ENCODE data around the gene LRGUK. TPM values are rescaled to one million over a fixed set of nuclear protein-coding genes. Genes with fewer than 3 reads are reported as not detected.
A peak's percentile ranks its signal among the peaks of the same experiment; 100 is the strongest.

Gene LRGUK
- total RNA-seq, 1 experiment from 2014 or later = 0.49 TPM

DNA sequence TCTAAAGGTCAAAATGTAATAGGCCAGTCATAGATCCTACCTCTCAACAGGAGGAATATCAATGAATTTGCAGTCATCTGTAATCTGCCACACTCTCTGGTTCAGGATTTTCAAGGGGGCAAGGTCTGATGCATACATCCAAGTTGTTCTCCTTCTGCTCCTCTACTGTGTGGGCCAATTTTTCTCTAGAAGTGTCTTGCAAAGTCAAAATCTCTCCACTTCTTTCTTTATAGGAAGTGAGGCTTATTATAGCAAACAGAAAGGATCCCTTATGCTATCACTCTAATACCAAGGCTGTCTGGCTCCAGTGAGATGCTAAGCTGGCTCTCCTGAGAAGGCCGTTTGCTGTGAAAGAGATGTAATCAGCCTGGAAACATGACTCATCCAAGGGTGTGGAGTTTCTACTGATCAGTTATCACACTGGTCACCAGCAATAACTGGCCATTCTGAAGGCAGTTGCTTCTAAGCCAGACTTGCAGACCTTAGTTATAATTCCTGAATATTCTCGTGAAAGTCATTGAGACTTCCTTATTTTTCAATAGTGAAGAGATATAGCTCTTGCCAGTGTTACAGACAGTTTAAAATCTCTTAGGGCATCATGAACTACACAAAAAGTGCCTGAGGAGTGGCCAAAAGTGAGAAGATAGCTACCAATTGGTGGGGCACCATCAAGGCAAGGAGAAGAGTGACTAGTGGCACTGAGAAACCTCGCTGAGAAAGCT, 43.2 kb upstream of the LRGUK start:
- peaks cover 0 to 6% of the 10 kb centered on the region in 2 experiments; a peak in 1 of 4 replicates for H3K4me1 ChIP-seq (ENCODE audit: control insufficient read depth in 1 of 2, insufficient read depth in 2 of 2, low read length in 2 of 2)
- no peak overlapping the region for H3K27ac ChIP-seq (ENCODE audit: low read depth, low read length)
- H3K36me3 ChIP-seq (ENCODE audit: control insufficient read depth in 1 of 2, insufficient read depth in 2 of 2, low read length in 2 of 2) = no peaks in the 10 kb centered on the region
- H3K4me2 ChIP-seq (ENCODE audit: low read length) = 0 out of 2 replicates have a peak overlapping the region, but pooled peaks have one; percentile 12
- no peaks in the 10 kb centered on the region for H3K27me3 ChIP-seq (ENCODE audit: insufficient read depth, low read length)
- no peak overlapping the region for H2AFZ ChIP-seq (ENCODE audit: low read depth, low read length, poor library complexity, severe bottlenecking)
- ATAC-seq (no peak), DNase-seq (ENCODE audit: low read depth, low spot score) (no peak)
- H3K79me2 ChIP-seq (ENCODE audit: insufficient read depth, low read length) = no peaks in the 10 kb centered on the region
- peaks cover 0 to 4% of the 10 kb centered on the region in 2 experiments; a peak in 2 of 4 replicates for H3K9me3 ChIP-seq (ENCODE audit: control insufficient read depth in 1 of 2, insufficient read depth in 1 of 2, low read depth in 1 of 2, low read length in 2 of 2)
- BruUV-seq (replicated peaks) = no TSS peak
- H3K4me3 ChIP-seq (replicated peaks in 1 of 2; ENCODE audit: low read depth in 1 of 2, low read length in 2 of 2) = no peak overlapping the region
- intact Hi-C loops (cut with micrococcal nuclease) = no loop called here
- RAD21 ChIA-PET (ENCODE audit: low non-redundant PET in 1 of 2, low total read pairs in 2 of 2, uncharacterized antibody in 2 of 2, unreplicated experiment in 2 of 2) = no interaction called here
- CTCF ChIA-PET = no interaction called here
- POLR2A ChIA-PET = no interaction called here
- no peak overlapping the region for H3K9ac ChIP-seq (ENCODE audit: low read length)
- H3K9me2 ChIP-seq (ENCODE audit: insufficient read depth) = no peaks in the 10 kb centered on the region
- no peak for TF ChIP-seq CEBPB (IDR thresholded peaks at IDR 0.05; ENCODE audit: low read depth)
- H4K20me1 ChIP-seq (ENCODE audit: insufficient read depth) = no peaks in the 10 kb centered on the region

DNA sequence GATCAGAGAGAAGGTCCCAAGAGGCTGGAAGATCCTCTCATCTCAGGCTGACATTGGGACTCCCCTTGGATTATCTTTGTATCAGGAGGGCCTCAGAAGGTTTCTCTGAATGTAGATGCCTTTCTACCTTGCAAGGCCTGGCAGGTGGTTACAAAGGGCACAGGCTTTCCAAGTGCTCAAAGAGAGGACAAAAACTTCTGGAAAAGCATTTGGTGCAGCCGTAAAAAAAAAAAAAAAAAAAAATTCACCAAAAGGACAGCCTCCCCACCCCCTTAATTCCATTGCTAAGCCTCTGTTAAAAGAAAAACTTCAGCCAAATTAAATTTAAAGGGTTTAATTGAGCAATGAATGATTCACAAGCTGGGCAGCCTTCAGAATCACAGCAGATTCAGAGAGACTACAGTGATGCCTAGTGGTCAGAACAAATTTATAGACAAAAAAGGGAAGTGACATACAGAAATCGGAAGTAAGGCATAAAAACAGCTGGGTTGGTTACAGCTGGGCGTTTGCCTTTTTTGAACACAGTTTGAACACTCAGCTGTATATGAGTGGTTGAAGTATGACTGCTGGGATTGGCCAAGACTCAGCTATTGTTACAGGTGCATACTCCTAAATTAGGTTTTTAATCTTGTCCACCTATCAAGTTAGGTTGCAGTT, 42.5 kb upstream of the LRGUK start:
- CTCF ChIA-PET = no interaction called here
- intact Hi-C loops (cut with micrococcal nuclease) = no loop called here
- Histone ChIP-seq H3K36me3 (ENCODE audit: control insufficient read depth in 1 of 2, insufficient read depth in 2 of 2, low read length in 2 of 2) (no peaks in the 10 kb centered on the region), H3K4me1 (ENCODE audit: control insufficient read depth in 1 of 2, insufficient read depth in 2 of 2, low read length in 2 of 2) (peaks cover 0 to 6% of the 10 kb centered on the region in 2 experiments; a peak in 1 of 4 replicates), H3K79me2 (ENCODE audit: insufficient read depth, low read length) (no peaks in the 10 kb centered on the region), H3K9me2 (ENCODE audit: insufficient read depth) (no peaks in the 10 kb centered on the region), H3K4me2 (ENCODE audit: low read length) (no peak overlapping the region), H3K9ac (ENCODE audit: low read length) (no peak overlapping the region), H4K20me1 (ENCODE audit: insufficient read depth) (no peaks in the 10 kb centered on the region), H3K9me3 (ENCODE audit: control insufficient read depth in 1 of 2, insufficient read depth in 1 of 2, low read depth in 1 of 2, low read length in 2 of 2) (peaks cover 7 to 9% of the 10 kb centered on the region in 2 experiments; a peak in 2 of 4 replicates), H2AFZ (ENCODE audit: low read depth, low read length, poor library complexity, severe bottlenecking) (no peak overlapping the region), H3K27me3 (ENCODE audit: insufficient read depth, low read length) (no peaks in the 10 kb centered on the region), H3K27ac (ENCODE audit: low read depth, low read length) (no peak overlapping the region), H3K4me3 (replicated peaks in 1 of 2; ENCODE audit: low read depth in 1 of 2, low read length in 2 of 2) (no peak overlapping the region)
- BruUV-seq (replicated peaks) = no TSS peak
- ATAC-seq (no peak), DNase-seq (ENCODE audit: low read depth, low spot score) (no peak)
- POLR2A ChIA-PET = no interaction called here
- no peak for TF ChIP-seq CBX3 (IDR thresholded peaks at IDR 0.05; ENCODE audit: low read depth)
- TF ChIP-seq YY1 (IDR thresholded peaks at IDR 0.05; ENCODE audit: extremely low read depth, insufficient replicate concordance, low read depth, low read length) = no peak
- TF ChIP-seq CEBPB (IDR thresholded peaks at IDR 0.05; ENCODE audit: low read depth) = no peak
- TF ChIP-seq EGR1 (IDR thresholded peaks at IDR 0.05; ENCODE audit: low read depth) = no peak
- no peak for TF ChIP-seq TCF7L2 (IDR thresholded peaks at IDR 0.05; ENCODE audit: borderline replicate concordance, extremely low read depth, insufficient read depth, insufficient read length)
- TF ChIP-seq, protein P1, sequence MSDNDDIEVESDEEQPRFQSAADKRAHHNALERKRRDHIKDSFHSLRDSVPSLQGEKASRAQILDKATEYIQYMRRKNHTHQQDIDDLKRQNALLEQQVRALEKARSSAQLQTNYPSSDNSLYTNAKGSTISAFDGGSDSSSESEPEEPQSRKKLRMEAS (IDR thresholded peaks at IDR 0.05) = no peak
- no peak for TF ChIP-seq ZFX (IDR thresholded peaks at IDR 0.05)
- TF ChIP-seq, protein P2, sequence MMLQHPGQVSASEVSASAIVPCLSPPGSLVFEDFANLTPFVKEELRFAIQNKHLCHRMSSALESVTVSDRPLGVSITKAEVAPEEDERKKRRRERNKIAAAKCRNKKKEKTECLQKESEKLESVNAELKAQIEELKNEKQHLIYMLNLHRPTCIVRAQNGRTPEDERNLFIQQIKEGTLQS (IDR thresholded peaks at IDR 0.05) = no peak
- no peak for TF ChIP-seq SP1 (IDR thresholded peaks at IDR 0.05; ENCODE audit: low read depth)
- TF ChIP-seq RAD21 (IDR thresholded peaks at IDR 0.05; ENCODE audit: low read depth) = no peak
- TF ChIP-seq, protein P3, sequence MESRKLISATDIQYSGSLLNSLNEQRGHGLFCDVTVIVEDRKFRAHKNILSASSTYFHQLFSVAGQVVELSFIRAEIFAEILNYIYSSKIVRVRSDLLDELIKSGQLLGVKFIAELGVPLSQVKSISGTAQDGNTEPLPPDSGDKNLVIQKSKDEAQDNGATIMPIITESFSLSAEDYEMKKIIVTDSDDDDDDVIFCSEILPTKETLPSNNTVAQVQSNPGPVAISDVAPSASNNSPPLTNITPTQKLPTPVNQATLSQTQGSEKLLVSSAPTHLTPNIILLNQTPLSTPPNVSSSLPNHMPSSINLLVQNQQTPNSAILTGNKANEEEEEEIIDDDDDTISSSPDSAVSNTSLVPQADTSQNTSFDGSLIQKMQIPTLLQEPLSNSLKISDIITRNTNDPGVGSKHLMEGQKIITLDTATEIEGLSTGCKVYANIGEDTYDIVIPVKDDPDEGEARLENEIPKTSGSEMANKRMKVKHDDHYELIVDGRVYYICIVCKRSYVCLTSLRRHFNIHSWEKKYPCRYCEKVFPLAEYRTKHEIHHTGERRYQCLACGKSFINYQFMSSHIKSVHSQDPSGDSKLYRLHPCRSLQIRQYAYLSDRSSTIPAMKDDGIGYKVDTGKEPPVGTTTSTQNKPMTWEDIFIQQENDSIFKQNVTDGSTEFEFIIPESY (IDR thresholded peaks at IDR 0.05; ENCODE audit: extremely low read depth, insufficient replicate concordance, low read length) = no peak
- TF ChIP-seq ELF1 (IDR thresholded peaks at IDR 0.05; ENCODE audit: borderline replicate concordance, low read depth) = no peak
- TF ChIP-seq POLR2AphosphoS5 (IDR thresholded peaks at IDR 0.05; ENCODE audit: low read depth, low read length) = no peak
- TF ChIP-seq SRF (IDR thresholded peaks at IDR 0.05; ENCODE audit: low read depth) = no peak
- no peak for TF ChIP-seq FOSL1 (IDR thresholded peaks at IDR 0.05; ENCODE audit: low read depth)
- RAD21 ChIA-PET (ENCODE audit: low non-redundant PET in 1 of 2, low total read pairs in 2 of 2, uncharacterized antibody in 2 of 2, unreplicated experiment in 2 of 2) = no interaction called here

Measured in HCT116 (cell line).